Upper lobe of left lung (tissue), 4 donors: Measurements from ENCODE around the gene DEFB113.

Experiments
- EP300 ChIP-seq, 4 donors: sonication (generic); formaldehyde crosslinking; IDR thresholded peaks; one replicate each; pipeline ENCODE4 v1.5.1; 2017; ENCODE audit warnings: antibody characterized with exemption in 4 of 4, control low read depth in 2 of 4
- POLR2A ChIP-seq, 4 donors: fragments of 450-650 bp; IDR thresholded peaks; one replicate each; pipeline ENCODE4 v1.5.1; 2016 to 2017; ENCODE audit warnings: antibody characterized with exemption in 4 of 4, mild to moderate bottlenecking in 2 of 4
- TF ChIP-seq, protein P1 (sequence below), 6 experiments: fragments of 450-650 bp in 4 of 6; fragments of 200-600 bp in 2 of 6; sonication (generic) in 2 of 6; IDR thresholded peaks; one replicate each; pipeline ENCODE4 v1.5.1; 2016 to 2019; ENCODE audit warnings: antibody characterized with exemption in 6 of 6

DNA sequence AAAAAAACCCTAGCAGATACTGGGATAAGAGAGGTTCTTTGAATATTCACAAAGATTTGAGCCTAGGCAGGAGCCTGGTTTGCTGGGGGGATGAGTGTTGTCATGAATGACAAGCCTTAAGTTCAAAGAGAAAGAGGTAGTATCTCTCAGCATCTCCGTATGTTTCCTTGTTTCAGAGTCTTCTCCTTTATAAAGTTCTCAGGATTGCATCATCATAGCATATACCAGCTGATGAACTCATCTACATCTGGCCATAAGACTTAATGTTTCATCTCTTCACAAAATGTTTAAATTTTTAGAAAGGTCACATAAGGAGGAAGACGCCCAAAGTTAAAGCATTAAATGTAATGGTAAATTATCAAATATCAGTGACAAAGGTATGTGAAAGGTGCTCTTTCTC, 22.6 kb downstream of the DEFB113 start:
- TF ChIP-seq, protein P1, sequence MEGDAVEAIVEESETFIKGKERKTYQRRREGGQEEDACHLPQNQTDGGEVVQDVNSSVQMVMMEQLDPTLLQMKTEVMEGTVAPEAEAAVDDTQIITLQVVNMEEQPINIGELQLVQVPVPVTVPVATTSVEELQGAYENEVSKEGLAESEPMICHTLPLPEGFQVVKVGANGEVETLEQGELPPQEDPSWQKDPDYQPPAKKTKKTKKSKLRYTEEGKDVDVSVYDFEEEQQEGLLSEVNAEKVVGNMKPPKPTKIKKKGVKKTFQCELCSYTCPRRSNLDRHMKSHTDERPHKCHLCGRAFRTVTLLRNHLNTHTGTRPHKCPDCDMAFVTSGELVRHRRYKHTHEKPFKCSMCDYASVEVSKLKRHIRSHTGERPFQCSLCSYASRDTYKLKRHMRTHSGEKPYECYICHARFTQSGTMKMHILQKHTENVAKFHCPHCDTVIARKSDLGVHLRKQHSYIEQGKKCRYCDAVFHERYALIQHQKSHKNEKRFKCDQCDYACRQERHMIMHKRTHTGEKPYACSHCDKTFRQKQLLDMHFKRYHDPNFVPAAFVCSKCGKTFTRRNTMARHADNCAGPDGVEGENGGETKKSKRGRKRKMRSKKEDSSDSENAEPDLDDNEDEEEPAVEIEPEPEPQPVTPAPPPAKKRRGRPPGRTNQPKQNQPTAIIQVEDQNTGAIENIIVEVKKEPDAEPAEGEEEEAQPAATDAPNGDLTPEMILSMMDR (IDR thresholded peaks at IDR 0.05), result no peak
- no peak for TF ChIP-seq POLR2A (IDR thresholded peaks at IDR 0.05)
- TF ChIP-seq EP300 (IDR thresholded peaks at IDR 0.05), result no peak
